Measurements from ENCODE around the gene GATA1.

Gene GATA1

GRCh38 chrX:48831136-48831908 is 44.9 kb downstream of the GATA1 start:
- in situ Hi-C loops (cut with HindIII; ENCODE audit: low pct_ligation_motif_present, low pct_unique_long_range_greater_than_20kb, low sequenced_read_pairs), result no loop called here
- DNase-seq, result no peak

GRCh38 chrX:48831909-48832291 is 45.5 kb downstream of the GATA1 start:
- no peak for DNase-seq
- in situ Hi-C loops (cut with HindIII; ENCODE audit: low pct_ligation_motif_present, low pct_unique_long_range_greater_than_20kb, low sequenced_read_pairs), result no loop called here

GRCh38 chrX:48833542-48834138 is 47.2 kb downstream of the GATA1 start:
- no peak for DNase-seq
- in situ Hi-C loops (cut with HindIII; ENCODE audit: low pct_ligation_motif_present, low pct_unique_long_range_greater_than_20kb, low sequenced_read_pairs), result no loop called here

DNA sequence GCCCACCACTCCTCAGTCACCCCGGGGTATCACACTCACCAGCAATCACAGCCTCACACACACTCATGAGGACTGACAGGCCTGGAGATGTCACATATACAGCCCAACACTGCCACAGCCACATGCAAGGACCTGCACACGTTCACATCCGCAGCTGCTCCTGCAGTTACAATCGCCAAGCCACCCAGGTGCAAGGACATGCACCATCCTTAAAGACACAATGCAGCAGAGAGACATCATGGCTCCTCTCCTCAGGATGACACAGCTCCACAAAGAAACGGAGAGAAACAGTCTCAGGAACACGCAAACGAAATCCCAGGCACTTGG is 48.0 kb downstream of the GATA1 start:
- no peak for DNase-seq
- in situ Hi-C loops (cut with HindIII; ENCODE audit: low pct_ligation_motif_present, low pct_unique_long_range_greater_than_20kb, low sequenced_read_pairs), result no loop called here

DNA sequence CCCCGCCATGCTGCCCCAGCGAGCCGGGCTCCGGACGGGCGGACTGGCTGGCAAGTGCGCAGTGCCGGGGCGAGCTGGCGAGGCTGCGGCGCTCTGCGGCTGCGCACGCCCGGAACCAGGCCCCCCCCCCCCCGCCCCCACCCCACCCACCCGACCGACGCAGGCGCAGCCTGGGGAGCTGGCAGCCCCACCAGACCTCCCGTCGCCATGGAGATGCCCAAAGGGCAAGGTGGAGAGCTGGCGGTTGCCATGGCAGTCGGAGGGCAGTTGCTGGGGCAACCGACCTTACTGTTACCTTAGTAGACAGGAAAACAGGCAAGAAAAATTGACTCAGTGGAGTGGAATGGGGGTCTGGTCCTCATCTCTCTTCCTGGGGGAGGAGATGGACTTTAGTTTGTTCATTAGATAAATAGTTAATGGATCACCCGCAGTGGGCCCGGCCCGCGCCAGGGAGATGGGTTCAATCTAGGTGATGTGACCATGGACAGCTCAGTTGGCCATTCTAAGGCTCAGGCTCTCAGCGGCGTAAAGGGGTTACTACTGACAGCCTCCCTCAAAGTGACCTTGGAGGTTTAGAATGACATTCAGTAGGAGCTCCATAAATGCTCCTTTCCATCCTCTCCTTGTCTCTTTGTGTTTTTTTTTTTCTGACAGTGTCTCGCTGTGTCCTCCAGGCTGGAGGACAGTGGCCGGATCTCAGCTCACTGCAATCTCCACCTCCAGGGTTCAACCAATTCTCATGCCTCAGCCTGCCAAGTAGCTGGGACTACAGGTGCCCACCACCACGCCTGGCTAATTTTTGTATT is 49.3 kb downstream of the GATA1 start, which contains the start of gene PCSK1N:
TSS of gene PCSK1N (minus strand) at position 87 of the 806 bp plus-strand sequence. CDS start at position 9, 78 bp downstream.
- in situ Hi-C loops (cut with HindIII; ENCODE audit: low pct_ligation_motif_present, low pct_unique_long_range_greater_than_20kb, low sequenced_read_pairs), result no loop called here
- DNase-seq, result no peak

DNA sequence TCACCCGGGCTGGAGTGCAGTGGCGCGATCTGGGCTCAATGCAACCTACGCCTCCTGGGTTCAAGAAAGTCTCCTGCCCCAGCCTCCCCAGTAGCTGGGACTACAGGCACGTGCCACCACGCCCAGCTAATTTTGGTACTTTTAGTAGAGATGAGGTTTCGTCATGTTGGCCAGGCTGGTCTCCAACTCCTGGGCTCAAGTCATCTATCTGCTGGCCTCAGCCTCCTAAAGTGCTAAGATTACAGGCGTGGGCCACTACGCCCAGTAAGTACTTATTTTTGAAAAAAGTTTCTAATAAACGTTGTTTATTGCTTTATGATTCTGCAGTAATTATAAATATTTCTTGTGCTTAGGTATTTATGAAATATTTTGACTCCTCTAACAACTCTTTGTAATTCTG is 53.3 kb downstream of the GATA1 start:
- no peak for DNase-seq
- in situ Hi-C loops (cut with HindIII; ENCODE audit: low pct_ligation_motif_present, low pct_unique_long_range_greater_than_20kb, low sequenced_read_pairs), result no loop called here
